ENCODE results near the gene RPS2. TPM values are rescaled to one million over a fixed set of nuclear protein-coding genes. Genes with fewer than 3 reads are reported as not detected.
"Not testable (repeated sequence)": the region's sequence is repeated elsewhere in the genome, so short reads cannot be mapped to it uniquely, and the experiment has no call there.

RPS2 gene
- total RNA-seq, 2 experiments from 2014 or later, result 5,351 to 6,287 TPM

GRCh38 chr16:1929578-1930337 lies 34.9 kb downstream of the RPS2 start:
- Mint-ChIP-seq H3K27ac (no peak overlapping the region), H3K27me3 (peaks cover under 1% of the 10 kb centered on the region), H3K36me3 (ENCODE audit: low read depth) (no peaks in the 10 kb centered on the region), H3K9me3 (ENCODE audit: low read depth) (no peaks in the 10 kb centered on the region), H3K4me3 (peak overlapping the region; percentile 47), H3K4me1 (peaks cover 2% of the 10 kb centered on the region)
- ChIA-PET POLR2A (no interaction called here), CTCF (interaction anchor here (0.6 to 3.3 kb wide), 10 partner anchors 11 to 252 kb away, joined by 3 to 16 read pairs (median 4); partner anchors contain the start of genes JPT2, NUBP2 and SPSB3)
- DNase-seq (peak; percentile 96), ATAC-seq (peak; percentile 98)
- intact Hi-C loops (cut with DNase I, micrococcal nuclease), result loop anchor here (1.0 to 2.0 kb wide), 9 partner anchors 14 to 319 kb away; partner anchors contain the start of genes MSRB1 (in 2 of the 2), HAGH (in 1 of the 2), MEIOB (in 1 of the 2) and MRPS34 (in 1 of the 2)

- H3K27ac Mint-ChIP-seq, result no peak overlapping the region
- peak; percentile 33 for ATAC-seq
Measured at GRCh38 chr16:1929105-1929504, 35.5 kb downstream of the RPS2 start.

GRCh38 chr16:1926271-1926670 lies 38.4 kb downstream of the RPS2 start:
- Mint-ChIP-seq H3K36me3 (ENCODE audit: low read depth) (no peaks in the 10 kb centered on the region), H3K27ac (no peak overlapping the region), H3K9me3 (ENCODE audit: low read depth) (no peaks in the 10 kb centered on the region), H3K4me1 (peaks cover 2% of the 10 kb centered on the region), H3K27me3 (peaks cover 19% of the 10 kb centered on the region), H3K4me3 (no peak overlapping the region)
- POLR2A ChIA-PET, result no interaction called here
- ATAC-seq (no peak), DNase-seq (no peak)
- intact Hi-C loops (cut with DNase I, micrococcal nuclease), result no loop called here
- CTCF ChIA-PET, result interaction anchor here (3.3 kb wide), 1 partner anchor 14 kb away, joined by 16 read pairs; no protein-coding TSS in a partner anchor

More at GRCh38 chr16:1929105-1929504, 35.5 kb downstream of the RPS2 start:
- peaks cover 5% of the 10 kb centered on the region for H3K27me3 Mint-ChIP-seq
- H3K4me3 Mint-ChIP-seq, result peak overlapping the region; percentile 58
- H3K9me3 Mint-ChIP-seq (ENCODE audit: low read depth), result no peaks in the 10 kb centered on the region
- peak; percentile 49 for DNase-seq
- intact Hi-C loops (cut with DNase I, micrococcal nuclease), result loop anchor here (1.0 to 2.0 kb wide), 9 partner anchors 14 to 318 kb away; partner anchors contain the start of genes MSRB1 (in 2 of the 2), HAGH (in 1 of the 2), MEIOB (in 1 of the 2) and MRPS34 (in 1 of the 2)
- POLR2A ChIA-PET, result interaction anchor here (0.6 kb wide), 1 partner anchor 23 kb away, joined by 3 read pairs; no protein-coding TSS in a partner anchor
- H3K36me3 Mint-ChIP-seq (ENCODE audit: low read depth), result no peaks in the 10 kb centered on the region
- CTCF ChIA-PET, result interaction anchor here (0.6 to 3.3 kb wide), 12 partner anchors 8 to 456 kb away, joined by 3 to 16 read pairs (median 4); partner anchors contain the start of genes JPT2, NUBP2 and SPSB3
- peaks cover 2% of the 10 kb centered on the region for H3K4me1 Mint-ChIP-seq

GRCh38 chr16:1924095-1924494 lies 40.5 kb downstream of the RPS2 start:
- DNase-seq, result no peak
- Mint-ChIP-seq H3K27me3 (peaks cover 33% of the 10 kb centered on the region), H3K4me1 (peaks cover 1% of the 10 kb centered on the region), H3K27ac (no peak overlapping the region), H3K36me3 (ENCODE audit: low read depth) (no peaks in the 10 kb centered on the region), H3K4me3 (no peak overlapping the region), H3K9me3 (ENCODE audit: low read depth) (no peaks in the 10 kb centered on the region)
- intact Hi-C loops (cut with DNase I, micrococcal nuclease), result no loop called here
- no peak for ATAC-seq
- POLR2A ChIA-PET, result no interaction called here
- CTCF ChIA-PET, result interaction anchor here (0.6 to 0.8 kb wide), 3 partner anchors 91 to 958 kb away, joined by 3 read pairs; no protein-coding TSS in a partner anchor

GRCh38 chr16:1923299-1924034 lies 41.2 kb downstream of the RPS2 start:
- Mint-ChIP-seq H3K4me1 (no peaks in the 10 kb centered on the region), H3K9me3 (ENCODE audit: low read depth) (no peaks in the 10 kb centered on the region), H3K36me3 (ENCODE audit: low read depth) (no peaks in the 10 kb centered on the region), H3K4me3 (no peak overlapping the region), H3K27ac (no peak overlapping the region), H3K27me3 (peaks cover 37% of the 10 kb centered on the region)
- ChIA-PET CTCF (interaction anchor here (0.8 kb wide), 1 partner anchor 292 kb away, joined by 3 read pairs; no protein-coding TSS in a partner anchor), POLR2A (no interaction called here)
- DNase-seq, result no peak
- ATAC-seq, result peak; percentile 26
- intact Hi-C loops (cut with DNase I, micrococcal nuclease), result no loop called here

- no peaks in the 10 kb centered on the region for H3K9me3 Mint-ChIP-seq (ENCODE audit: low read depth)
- no peak overlapping the region for H3K4me3 Mint-ChIP-seq
- H3K36me3 Mint-ChIP-seq (ENCODE audit: low read depth), result no peaks in the 10 kb centered on the region
- ATAC-seq, result no peak
- ChIA-PET CTCF (no interaction called here), POLR2A (no interaction called here)
- H3K27me3 Mint-ChIP-seq, result peaks cover 39% of the 10 kb centered on the region
- H3K4me1 Mint-ChIP-seq, result no peaks in the 10 kb centered on the region
- intact Hi-C loops (cut with DNase I, micrococcal nuclease), result no loop called here
- no peak for DNase-seq
- no peak overlapping the region for H3K27ac Mint-ChIP-seq
Measured at GRCh38 chr16:1922357-1922756, 42.3 kb downstream of the RPS2 start.

- H3K27me3 Mint-ChIP-seq, result peaks cover 48% of the 10 kb centered on the region
- ChIA-PET POLR2A (no interaction called here), CTCF (no interaction called here)
- no peak overlapping the region for H3K4me3 Mint-ChIP-seq
- no peaks in the 10 kb centered on the region for H3K4me1 Mint-ChIP-seq
- H3K27ac Mint-ChIP-seq, result no peak overlapping the region
- H3K36me3 Mint-ChIP-seq (ENCODE audit: low read depth), result no peaks in the 10 kb centered on the region
- intact Hi-C loops (cut with DNase I, micrococcal nuclease), result no loop called here
- H3K9me3 Mint-ChIP-seq (ENCODE audit: low read depth), result no peaks in the 10 kb centered on the region
- peak; percentile 38 for DNase-seq
- ATAC-seq, result peak; percentile 69
Measured at GRCh38 chr16:1920727-1921171, 43.9 kb downstream of the RPS2 start.

GRCh38 chr16:1920122-1920521 lies 44.5 kb downstream of the RPS2 start:
- H3K4me3 Mint-ChIP-seq; intact Hi-C loops (cut with DNase I, micrococcal nuclease); ATAC-seq; CTCF ChIA-PET; POLR2A ChIA-PET; H3K27ac Mint-ChIP-seq; H3K4me1 Mint-ChIP-seq; H3K9me3 Mint-ChIP-seq (ENCODE audit: low read depth); H3K36me3 Mint-ChIP-seq (ENCODE audit: low read depth); DNase-seq: not testable (repeated sequence)
- H3K27me3 Mint-ChIP-seq, result peaks cover 51% of the 10 kb centered on the region

- no peaks in the 10 kb centered on the region for H3K9me3 Mint-ChIP-seq (ENCODE audit: low read depth)
- H3K4me1 Mint-ChIP-seq, result no peaks in the 10 kb centered on the region
- no peak for ATAC-seq
- peaks cover 52% of the 10 kb centered on the region for H3K27me3 Mint-ChIP-seq
- no peaks in the 10 kb centered on the region for H3K36me3 Mint-ChIP-seq (ENCODE audit: low read depth)
- no peak for DNase-seq
- CTCF ChIA-PET, result no interaction called here
- POLR2A ChIA-PET, result no interaction called here
- H3K27ac Mint-ChIP-seq, result no peak overlapping the region
- intact Hi-C loops (cut with DNase I, micrococcal nuclease), result no loop called here
- no peak overlapping the region for H3K4me3 Mint-ChIP-seq
Measured at GRCh38 chr16:1919327-1919998, 45.2 kb downstream of the RPS2 start.

- Mint-ChIP-seq H3K9me3 (ENCODE audit: low read depth) (no peaks in the 10 kb centered on the region), H3K36me3 (ENCODE audit: low read depth) (no peaks in the 10 kb centered on the region), H3K4me1 (no peaks in the 10 kb centered on the region), H3K27me3 (peaks cover 52% of the 10 kb centered on the region), H3K27ac (no peak within 1 kb of the TSS), H3K4me3 (no peak within 1 kb of the TSS)
- no peak for ATAC-seq
- ChIA-PET POLR2A (no interaction called here), CTCF (interaction anchor here (0.7 kb wide), 1 partner anchor 104 kb away, joined by 3 read pairs; no protein-coding TSS in a partner anchor)
- intact Hi-C loops (cut with DNase I, micrococcal nuclease), result no loop called here
- no peak for DNase-seq
Measured at GRCh38 chr16:1918351-1919326, 46.0 kb downstream of the RPS2 start, which contains the start of gene HS3ST6. TSS of gene HS3ST6 (minus strand) at chr16:1918415. CDS start at chr16:1918323, 92 bp downstream.

Measured in activated CD4-positive, alpha-beta T cell treated with anti-CD3 and anti-CD28 coated beads for 36 hours (primary cell).